Mesendoderm (in vitro differentiated cells): ENCODE data around the gene FUT8.

Experiments
- DNase-seq: peaks from one replicate; pipeline ENCODE4 v3.0.0; 2013
- H2AK5ac ChIP-seq: 2 replicates; pipeline ENCODE4 v1.6.1; 2013; ENCODE audit warnings: low read length, inconsistent platforms
- H2BK120ac ChIP-seq: 2 replicates; pipeline ENCODE4 v1.6.1; 2013; ENCODE audit warnings: low read depth, mild to moderate bottlenecking, low read length, moderate library complexity, mixed read lengths
- H2BK15ac ChIP-seq: replicated peaks from 2 replicates; pipeline ENCODE4 v1.6.1; 2013; ENCODE audit warnings: low read depth, mild to moderate bottlenecking, moderate library complexity
- H2BK5ac ChIP-seq: 2 replicates; pipeline ENCODE4 v1.6.1; 2013; ENCODE audit warnings: low read length, inconsistent platforms
- H3K18ac ChIP-seq: 2 replicates; pipeline ENCODE4 v1.6.1; 2013; ENCODE audit warnings: mild to moderate bottlenecking, low read length, mixed read lengths
- H3K23ac ChIP-seq: one replicate; pipeline ENCODE4 v1.6.1; 2013; ENCODE audit warnings: low read length
- H3K27ac ChIP-seq: 2 replicates; pipeline ENCODE4 v1.5.1; 2013; ENCODE audit warnings: low read depth, mild to moderate bottlenecking, inconsistent platforms, low read length, moderate library complexity
- H3K27me3 ChIP-seq: 2 replicates; pipeline ENCODE4 v1.6.1; 2013; ENCODE audit warnings: low read length, control low read depth, mild to moderate bottlenecking, inconsistent platforms; ENCODE audit not compliant: insufficient read depth, poor library complexity
- H3K36me3 ChIP-seq: 2 replicates; pipeline ENCODE4 v1.6.1; 2013; ENCODE audit warnings: low read length, inconsistent platforms; ENCODE audit not compliant: control insufficient read depth, insufficient read depth
- H3K4ac ChIP-seq: one replicate; pipeline ENCODE4 v1.6.1; 2013; ENCODE audit warnings: low read depth, mild to moderate bottlenecking, low read length, moderate library complexity
- H3K4me1 ChIP-seq: 2 replicates; pipeline ENCODE4 v1.6.1; 2013; ENCODE audit warnings: low read depth, low read length, inconsistent platforms; ENCODE audit not compliant: control insufficient read depth
- H3K4me2 ChIP-seq: 2 replicates; pipeline ENCODE4 v1.6.1; 2013; ENCODE audit warnings: low read length
- H3K4me3 ChIP-seq: 2 replicates; pipeline ENCODE4 v1.5.1; 2013; ENCODE audit warnings: mild to moderate bottlenecking, low read length
- H3K56ac ChIP-seq: one replicate; pipeline ENCODE4 v1.6.1; 2013; ENCODE audit warnings: low read length
- H3K79me1 ChIP-seq: 2 replicates; pipeline ENCODE4 v1.6.1; 2013; ENCODE audit warnings: low read length, inconsistent platforms
- H3K79me2 ChIP-seq: 2 replicates; pipeline ENCODE4 v1.6.1; 2013; ENCODE audit warnings: mild to moderate bottlenecking, low read length; ENCODE audit not compliant: control insufficient read depth, insufficient read depth
- H3K9ac ChIP-seq: 2 replicates; pipeline ENCODE4 v1.6.1; 2013; ENCODE audit warnings: low read length, inconsistent platforms
- H4K5ac ChIP-seq: one replicate; pipeline ENCODE4 v1.6.1; 2013; ENCODE audit warnings: low read length
- H4K8ac ChIP-seq: one replicate; pipeline ENCODE4 v1.6.1; 2013; ENCODE audit warnings: low read depth, mild to moderate bottlenecking, control low read depth, low read length, moderate library complexity
- WGBS: extraction: QIAGEN DNeasy Blood & Tissue Kit; methylation state at CpG from one replicate; pipeline ENCODE4 v1.1.7; 2013; ENCODE audit warnings: low lambda C conversion rate, missing lambda C conversion rate; ENCODE audit not compliant: insufficient coverage; ENCODE audit errors: extremely low coverage; 5-methylcytosine and 5-hydroxymethylcytosine counted together

The FUT8 gene

DNA sequence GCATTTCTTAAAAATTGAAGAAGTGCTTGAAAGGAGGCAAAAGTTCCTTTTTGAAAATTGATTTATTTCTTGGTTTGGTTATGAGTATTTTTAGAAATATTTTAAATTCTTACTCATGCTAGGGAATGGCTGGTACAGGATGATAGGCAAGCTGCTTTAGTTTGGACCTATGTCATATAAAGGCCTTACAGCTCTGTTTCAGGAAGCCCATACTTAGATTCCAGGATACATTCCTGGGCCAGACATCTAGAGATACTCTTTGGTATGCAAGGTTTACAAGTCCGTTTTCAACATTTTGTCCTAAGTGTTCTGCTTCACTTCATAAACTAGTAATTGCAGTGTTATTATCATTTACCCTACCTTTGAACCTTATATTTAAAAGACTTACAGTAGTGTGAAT, 186.8 kb downstream of the FUT8 start:
- no peaks in the 10 kb centered on the region for H3K4me1 ChIP-seq
- no peaks in the 10 kb centered on the region for H3K27me3 ChIP-seq
- H3K79me1 ChIP-seq, result no peaks in the 10 kb centered on the region
- WGBS, result no CpG with 5 or more reads among the region's 1 CpG
- no peak overlapping the region for H3K4ac ChIP-seq
- no peak overlapping the region for H2BK120ac ChIP-seq
- H3K27ac ChIP-seq, result no peak overlapping the region
- H4K8ac ChIP-seq, result no peak overlapping the region
- no peak overlapping the region for H3K56ac ChIP-seq
- H3K4me3 ChIP-seq, result no peak overlapping the region
- no peak overlapping the region for H3K9ac ChIP-seq
- no peak overlapping the region for H4K5ac ChIP-seq
- no peak overlapping the region for H3K23ac ChIP-seq
- no peaks in the 10 kb centered on the region for H3K36me3 ChIP-seq
- no peak overlapping the region for H2AK5ac ChIP-seq
- no peak overlapping the region for H3K18ac ChIP-seq
- H3K4me2 ChIP-seq, result no peak overlapping the region
- H3K79me2 ChIP-seq, result no peaks in the 10 kb centered on the region
- DNase-seq, result no peak
- H2BK5ac ChIP-seq, result no peak overlapping the region
- H2BK15ac ChIP-seq, result no peak overlapping the region

DNA sequence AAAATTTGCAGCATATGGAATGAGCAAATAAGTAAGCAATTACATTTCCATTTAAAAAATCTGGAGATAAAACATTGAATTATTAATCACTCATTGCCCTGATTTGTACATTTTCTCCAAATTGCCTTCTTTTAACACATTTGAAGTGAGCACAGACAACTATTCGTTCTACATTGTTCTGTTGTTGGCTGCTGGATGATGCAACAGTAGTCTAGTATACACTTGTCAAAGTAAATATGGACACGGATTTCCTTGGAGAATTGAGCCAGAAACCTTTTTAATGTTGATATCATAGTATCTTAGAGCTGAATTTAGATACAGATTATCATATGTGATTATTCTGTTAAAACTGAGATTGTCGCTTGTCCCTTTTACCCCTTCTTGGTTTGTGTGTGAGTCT, 188.2 kb downstream of the FUT8 start:
- Histone ChIP-seq H4K5ac (no peak overlapping the region), H3K36me3 (no peaks in the 10 kb centered on the region), H3K4me1 (no peaks in the 10 kb centered on the region), H3K79me1 (no peaks in the 10 kb centered on the region), H3K4me3 (no peak overlapping the region), H2AK5ac (no peak overlapping the region), H4K8ac (no peak overlapping the region), H2BK5ac (no peak overlapping the region), H3K4me2 (no peak overlapping the region), H3K23ac (no peak overlapping the region), H2BK120ac (no peak overlapping the region), H3K9ac (no peak overlapping the region), H3K27ac (no peak overlapping the region), H3K27me3 (no peaks in the 10 kb centered on the region), H3K4ac (no peak overlapping the region), H3K18ac (no peak overlapping the region), H2BK15ac (no peak overlapping the region), H3K56ac (no peak overlapping the region), H3K79me2 (no peaks in the 10 kb centered on the region)
- WGBS, result no CpG with 5 or more reads among the region's 3 CpGs
- DNase-seq, result no peak

- H3K4me2 ChIP-seq, result no peak overlapping the region
- H3K27me3 ChIP-seq, result no peaks in the 10 kb centered on the region
- H2BK15ac ChIP-seq, result no peak overlapping the region
- H3K27ac ChIP-seq, result no peak overlapping the region
- no peak overlapping the region for H3K4me3 ChIP-seq
- no peaks in the 10 kb centered on the region for H3K79me2 ChIP-seq
- no peak overlapping the region for H3K4ac ChIP-seq
- no peak overlapping the region for H4K8ac ChIP-seq
- no peaks in the 10 kb centered on the region for H3K36me3 ChIP-seq
- no peaks in the 10 kb centered on the region for H3K4me1 ChIP-seq
- no peak overlapping the region for H3K56ac ChIP-seq
- H3K18ac ChIP-seq, result no peak overlapping the region
- no peak overlapping the region for H3K23ac ChIP-seq
- no peaks in the 10 kb centered on the region for H3K79me1 ChIP-seq
- no peak overlapping the region for H2BK120ac ChIP-seq
- no peak overlapping the region for H4K5ac ChIP-seq
- H2BK5ac ChIP-seq, result no peak overlapping the region
- no peak overlapping the region for H3K9ac ChIP-seq
- DNase-seq, result no peak
- no peak overlapping the region for H2AK5ac ChIP-seq
These were observed 192.0 kb downstream of the FUT8 start for GRCh38 chr14:65604535-65604934.

DNA sequence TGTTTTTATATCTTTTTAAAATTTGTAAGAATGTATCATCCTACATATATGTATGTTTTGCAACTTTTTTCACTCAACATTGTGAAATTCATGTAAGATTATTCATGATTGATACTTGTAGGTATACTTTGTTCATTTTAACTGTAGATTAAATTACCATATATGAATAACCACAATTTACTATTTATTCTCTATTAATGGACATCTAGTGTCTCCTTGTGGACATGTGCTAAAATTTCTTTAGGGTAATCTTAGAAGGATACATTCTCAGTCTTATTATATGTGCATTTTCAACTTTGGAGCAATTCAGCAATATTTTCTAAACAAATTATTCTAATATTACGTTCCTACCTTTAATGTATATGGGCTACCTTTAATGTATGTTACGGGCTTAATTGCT, 192.4 kb downstream of the FUT8 start:
- Histone ChIP-seq H2BK120ac (no peak overlapping the region), H3K79me2 (no peaks in the 10 kb centered on the region), H3K27ac (no peak overlapping the region), H3K4me2 (no peak overlapping the region), H2BK5ac (no peak overlapping the region), H3K79me1 (no peaks in the 10 kb centered on the region), H3K56ac (no peak overlapping the region), H3K36me3 (no peaks in the 10 kb centered on the region), H2AK5ac (no peak overlapping the region), H3K27me3 (no peaks in the 10 kb centered on the region), H3K4me1 (no peaks in the 10 kb centered on the region), H3K23ac (no peak overlapping the region), H2BK15ac (no peak overlapping the region), H3K4me3 (no peak overlapping the region), H3K4ac (no peak overlapping the region), H4K8ac (no peak overlapping the region), H4K5ac (no peak overlapping the region), H3K9ac (no peak overlapping the region), H3K18ac (no peak overlapping the region)
- WGBS, result no CpG with 5 or more reads among the region's 2 CpGs
- DNase-seq, result no peak

GRCh38 chr14:65606460-65606859, 193.9 kb downstream of the FUT8 start:
- no peaks in the 10 kb centered on the region for H3K79me2 ChIP-seq

GRCh38 chr14:65613131-65613650, 200.7 kb downstream of the FUT8 start:
- Histone ChIP-seq H3K23ac (no peak overlapping the region), H3K4ac (no peak overlapping the region), H3K36me3 (no peaks in the 10 kb centered on the region), H3K79me1 (no peaks in the 10 kb centered on the region), H3K18ac (no peak overlapping the region), H4K5ac (no peak overlapping the region), H3K4me1 (no peaks in the 10 kb centered on the region), H2BK5ac (no peak overlapping the region), H2BK15ac (no peak overlapping the region), H3K27me3 (no peaks in the 10 kb centered on the region), H3K4me3 (no peak overlapping the region), H3K27ac (no peak overlapping the region), H3K4me2 (no peak overlapping the region), H3K9ac (no peak overlapping the region), H3K79me2 (no peaks in the 10 kb centered on the region), H2BK120ac (no peak overlapping the region), H2AK5ac (no peak overlapping the region), H3K56ac (no peak overlapping the region), H4K8ac (no peak overlapping the region)
- DNase-seq, result no peak
- no CpG with 5 or more reads among the region's 3 CpGs for WGBS

More at GRCh38 chr14:65606460-65606859, 193.9 kb downstream of the FUT8 start:
- Histone ChIP-seq H2BK15ac (no peak overlapping the region), H3K27ac (no peak overlapping the region), H3K18ac (no peak overlapping the region), H3K9ac (no peak overlapping the region), H2AK5ac (no peak overlapping the region), H3K36me3 (no peaks in the 10 kb centered on the region), H3K4ac (no peak overlapping the region), H3K4me1 (no peaks in the 10 kb centered on the region), H4K5ac (no peak overlapping the region), H2BK5ac (no peak overlapping the region), H3K56ac (no peak overlapping the region), H3K79me1 (no peaks in the 10 kb centered on the region), H2BK120ac (no peak overlapping the region), H3K23ac (no peak overlapping the region), H3K4me2 (no peak overlapping the region), H3K4me3 (no peak overlapping the region), H3K27me3 (no peaks in the 10 kb centered on the region), H4K8ac (no peak overlapping the region)
- no peak for DNase-seq
